ENCODE data around the gene SNAP23. TPM values are rescaled to one million over a fixed set of nuclear protein-coding genes. Genes with fewer than 3 reads are reported as not detected.

Gene SNAP23
- total and polyA plus RNA-seq, 10 donors, result 60.8 to 151 (median 103) TPM

GRCh38 chr15:42491539-42492225, 3.8 kb upstream of the SNAP23 start:
- H3K27ac ChIP-seq, result peak overlapping the region; percentile 86 to 99 (median 96)
- H3K4me1 ChIP-seq, result peaks cover 54 to 86% (median 75%) of the 10 kb centered on the region in 6 donors
- no peak for TF ChIP-seq CTCF (IDR thresholded peaks at IDR 0.05 in 8 of 11, conservative IDR thresholded peaks at IDR 0.05 in 3 of 11)
- no peak for TF ChIP-seq POLR2AphosphoS5 (IDR thresholded peaks at IDR 0.05)
- TF ChIP-seq POLR2A (IDR thresholded peaks at IDR 0.05), result no peak
- no peaks in the 10 kb centered on the region for H3K27me3 ChIP-seq (replicated peaks in 1 of 7)
- H3K4me3 ChIP-seq, result peak overlapping the region; percentile 46 to 89 (median 78)
- DNase-seq, result no peak
- H3K9me3 ChIP-seq, result no peaks in the 10 kb centered on the region
- WGBS, 5 donors, result 90 to 93% (median 91%) methylated on average over 18 of the region's 18 CpGs
- H3K36me3 ChIP-seq, result peaks cover 0 to 5% (median 0%) of the 10 kb centered on the region in 6 donors
- intact Hi-C loops (cut with DNase I; ENCODE audit: low total_unique reads), result no loop called here

- peak overlapping the region; percentile 87 to 96 (median 94) for H3K27ac ChIP-seq
- peak overlapping the region in 2 of 8 donors; percentile 12 to 95 for H3K4me3 ChIP-seq
- H3K4me1 ChIP-seq, result peaks cover 64 to 89% (median 82%) of the 10 kb centered on the region in 6 donors
- no peak for DNase-seq
- no peaks in the 10 kb centered on the region for H3K9me3 ChIP-seq
- intact Hi-C loops (cut with DNase I; ENCODE audit: low total_unique reads), result no loop called here
- H3K27me3 ChIP-seq (replicated peaks in 1 of 7), result no peaks in the 10 kb centered on the region
- WGBS, 5 donors, result 30 to 56% (median 45%) methylated on average over 1 of the region's 1 CpG
- TF ChIP-seq CTCF (IDR thresholded peaks at IDR 0.05 in 8 of 11, conservative IDR thresholded peaks at IDR 0.05 in 3 of 11) (no peak), POLR2AphosphoS5 (IDR thresholded peaks at IDR 0.05) (no peak), POLR2A (IDR thresholded peaks at IDR 0.05) (no peak)
- H3K36me3 ChIP-seq, result no peaks in the 10 kb centered on the region
Measured at GRCh38 chr15:42493679-42494078, 1.8 kb upstream of the SNAP23 start.

- H3K4me3 ChIP-seq, result peak overlapping the region; percentile 54 to 95 (median 74)
- 3 to 15% (median 7%) methylated on average over 10 of the region's 10 CpGs for WGBS, 5 donors
- DNase-seq, result no peak
Measured at GRCh38 chr15:42494998-42495360, 455 bp upstream of the SNAP23 start.

More at GRCh38 chr15:42494998-42495360, 455 bp upstream of the SNAP23 start:
- Histone ChIP-seq H3K9me3 (no peaks in the 10 kb centered on the region), H3K27ac (peak overlapping the region; percentile 87 to 96 (median 94)), H3K4me1 (peaks cover 62 to 89% (median 82%) of the 10 kb centered on the region in 6 donors), H3K36me3 (peaks cover 0 to 6% (median 0%) of the 10 kb centered on the region in 6 donors), H3K27me3 (replicated peaks in 1 of 7) (no peaks in the 10 kb centered on the region)
- TF ChIP-seq CTCF (IDR thresholded peaks at IDR 0.05 in 8 of 11, conservative IDR thresholded peaks at IDR 0.05 in 3 of 11) (peak in 1 of 11 experiments; percentile 5), POLR2AphosphoS5 (IDR thresholded peaks at IDR 0.05) (no peak), POLR2A (IDR thresholded peaks at IDR 0.05) (no peak)
- intact Hi-C loops (cut with DNase I; ENCODE audit: low total_unique reads), result no loop called here
